ENCODE results near the gene CPOX.
"Not testable (repeated sequence)": the region's sequence is repeated elsewhere in the genome, so short reads cannot be mapped to it uniquely, and the experiment has no call there.

CPOX gene

GRCh38 chr3:98560911-98561310 is 32.5 kb downstream of the CPOX start:
- DNase-seq: no peak

DNA sequence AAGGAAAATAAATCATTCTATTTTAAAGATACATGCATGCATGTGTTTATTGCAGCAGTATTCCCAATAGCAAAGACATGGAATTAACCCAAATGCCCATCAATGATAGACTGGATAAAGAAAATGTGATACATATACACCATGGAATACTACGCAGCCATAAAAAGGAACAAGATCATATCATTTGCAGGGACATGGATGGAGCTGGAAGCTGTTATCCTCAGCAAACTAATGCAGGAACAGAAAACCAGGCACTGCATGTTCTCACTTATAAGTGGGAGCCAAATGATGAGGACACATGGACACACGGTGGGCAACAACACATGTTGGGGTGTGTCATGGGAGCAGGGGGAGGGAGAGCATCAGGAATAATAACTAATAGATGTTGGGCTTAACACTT is 33.6 kb downstream of the CPOX start:
- DNase-seq: not testable (repeated sequence)

DNA sequence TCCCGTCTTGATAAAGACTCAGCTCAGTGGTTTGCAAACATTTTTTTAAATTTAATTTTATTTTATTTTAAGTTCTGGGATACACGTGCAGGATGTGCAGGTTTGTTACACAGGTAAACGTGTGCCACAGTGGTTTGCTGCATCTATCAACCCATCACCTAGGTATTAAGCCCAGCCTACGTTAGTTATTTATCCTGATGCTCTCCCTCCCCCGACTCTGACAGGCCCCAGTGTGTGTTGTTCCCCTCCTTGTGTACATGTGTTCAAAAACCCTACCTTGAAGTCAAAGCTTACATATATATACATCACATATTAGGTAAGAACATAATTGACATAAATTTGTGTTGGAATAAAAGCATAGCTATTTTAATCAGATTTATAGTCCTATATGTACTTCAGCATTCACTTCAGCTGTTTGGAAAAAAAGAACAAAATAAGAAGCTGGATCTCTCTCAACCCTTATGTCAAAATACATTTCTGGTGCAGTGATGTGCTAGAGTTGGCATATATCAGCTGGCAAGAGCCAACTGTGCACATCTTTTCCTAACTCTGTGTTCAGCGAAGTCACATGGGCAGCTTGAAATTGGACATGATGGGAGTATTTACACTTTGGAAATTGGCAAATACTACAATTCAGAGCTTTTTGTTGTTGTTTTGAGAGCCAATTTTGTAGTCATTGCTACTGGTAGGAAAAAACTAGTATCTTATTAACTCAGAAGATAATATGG is 35.1 kb downstream of the CPOX start:
- no peak for DNase-seq

DNA sequence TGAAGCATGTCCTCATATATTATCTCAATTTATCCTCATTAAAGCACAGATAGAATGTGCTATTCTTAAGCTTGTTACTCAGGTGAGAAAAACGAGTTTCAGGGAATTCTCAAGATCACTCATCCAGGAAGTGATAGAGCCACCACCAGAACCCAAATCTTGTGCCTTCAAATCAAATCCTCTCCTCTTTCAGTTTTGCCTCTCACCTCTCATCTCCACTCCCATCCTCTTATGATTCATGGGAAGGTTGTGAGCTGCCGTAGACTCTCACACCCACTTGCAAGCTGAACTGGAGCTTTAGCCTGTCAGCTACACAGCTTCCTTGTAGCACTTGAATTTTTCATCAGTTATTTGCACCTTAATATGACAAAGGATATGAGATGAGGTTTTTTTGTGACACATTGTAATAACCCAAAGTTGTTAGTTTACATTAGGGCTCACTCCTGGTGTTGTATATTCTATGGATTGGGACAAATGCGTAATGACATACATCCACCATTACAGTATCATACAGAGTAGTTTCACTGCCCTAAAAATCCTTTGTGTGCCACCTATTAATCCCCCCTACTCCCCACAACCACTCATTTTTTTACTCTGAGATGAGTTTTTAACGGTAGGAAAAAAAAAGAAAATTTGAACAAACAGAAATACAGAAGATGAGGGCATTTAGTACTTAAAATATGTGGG is 35.9 kb downstream of the CPOX start:
- DNase-seq: peak; percentile 43 to 62

- peak; percentile 69 to 75 for DNase-seq
These were observed 37.0 kb downstream of the CPOX start for GRCh38 chr3:98556164-98557130.

- no peak for DNase-seq
These were observed 38.4 kb downstream of the CPOX start for GRCh38 chr3:98555025-98555379.

DNA sequence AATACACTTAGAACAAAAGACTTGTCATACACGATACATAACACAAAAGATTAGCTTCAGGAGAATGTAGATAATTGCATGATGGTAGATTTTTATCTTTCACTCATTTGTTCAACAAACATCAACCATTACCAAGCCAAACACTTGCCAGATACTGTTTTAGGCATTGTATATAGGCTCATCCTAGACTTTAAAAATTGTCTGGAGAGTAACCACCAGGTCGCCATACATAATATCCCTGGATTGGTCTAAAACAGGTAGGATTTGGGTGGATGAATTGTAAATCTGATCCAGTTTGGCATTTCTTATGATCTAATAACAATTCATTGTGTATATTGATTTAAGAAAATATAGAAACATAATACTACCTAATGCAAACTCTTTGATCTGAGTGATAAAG is 38.8 kb downstream of the CPOX start:
- no peak for DNase-seq

GRCh38 chr3:98553753-98554152 is 39.7 kb downstream of the CPOX start:
- DNase-seq: no peak

DNA sequence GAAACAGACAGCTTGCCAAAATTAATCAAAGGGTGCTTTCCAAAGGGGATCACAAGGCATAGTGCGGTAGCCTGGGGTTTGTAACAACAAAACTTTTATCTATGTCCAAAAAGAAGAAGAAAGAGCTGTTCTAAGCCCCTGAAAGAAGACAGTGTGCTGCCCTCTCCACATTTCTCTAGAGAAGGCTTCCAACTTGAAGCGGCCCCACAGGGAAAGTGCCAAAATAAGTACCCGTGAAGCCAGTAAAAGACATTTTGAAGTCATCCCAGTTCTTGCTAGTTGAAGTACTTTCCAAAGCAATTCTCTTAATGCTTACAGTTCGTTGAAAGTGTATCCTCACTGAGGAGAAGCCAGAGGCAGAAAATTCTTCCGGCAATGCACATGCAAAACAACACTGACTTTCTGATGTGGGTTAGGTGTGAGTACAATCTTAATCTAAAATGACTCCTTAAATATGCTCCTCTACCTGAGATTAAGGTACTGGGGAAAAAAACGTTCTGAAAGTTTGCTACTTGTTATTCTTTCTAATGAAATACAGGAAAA is 40.3 kb downstream of the CPOX start:
- no peak for DNase-seq

DNA sequence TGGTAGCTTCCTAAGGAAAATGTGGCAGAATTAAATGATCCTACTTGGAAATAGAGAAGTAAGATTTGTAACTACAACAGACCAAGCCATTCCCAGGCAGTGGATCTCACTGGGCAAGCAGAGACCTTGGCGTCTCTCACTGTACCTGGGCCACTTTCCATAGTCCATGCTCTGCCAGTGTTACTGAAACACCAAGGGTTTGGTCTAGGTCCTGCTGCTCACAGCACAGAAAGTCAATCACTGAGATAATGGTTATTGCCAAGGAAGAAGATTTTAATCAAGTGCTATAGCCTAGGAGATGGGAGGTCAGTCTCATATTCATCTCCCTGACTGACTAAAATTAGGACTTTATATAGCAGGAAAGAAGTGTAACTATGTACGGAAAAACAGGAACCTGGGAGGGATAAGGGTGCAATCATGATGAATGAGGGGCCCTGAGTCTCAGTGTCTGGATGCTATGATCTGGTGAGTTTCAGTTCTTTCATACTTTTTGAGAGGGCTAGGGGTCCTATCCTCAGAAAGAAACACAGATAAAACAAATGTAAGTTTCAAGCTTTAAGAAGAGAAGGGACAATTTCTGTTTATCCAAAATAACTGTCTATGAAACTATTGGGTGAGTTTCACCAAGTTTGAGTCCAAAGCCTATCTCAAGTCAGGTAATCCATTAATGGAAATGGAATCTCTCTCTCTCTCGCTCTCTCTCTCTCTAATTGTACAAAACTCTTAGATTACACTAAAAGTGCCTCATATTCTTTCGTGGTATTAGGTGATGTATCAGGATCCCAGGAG is 41.0 kb downstream of the CPOX start:
- DNase-seq: no peak

- DNase-seq: no peak
These were observed 41.7 kb downstream of the CPOX start for GRCh38 chr3:98551754-98552153.

- no peak for DNase-seq
These were observed 42.2 kb downstream of the CPOX start for GRCh38 chr3:98551236-98551635.

- DNase-seq: no peak
These were observed 42.6 kb downstream of the CPOX start for GRCh38 chr3:98550833-98551232.

GRCh38 chr3:98548544-98548943 is 44.9 kb downstream of the CPOX start:
- DNase-seq: no peak

DNA sequence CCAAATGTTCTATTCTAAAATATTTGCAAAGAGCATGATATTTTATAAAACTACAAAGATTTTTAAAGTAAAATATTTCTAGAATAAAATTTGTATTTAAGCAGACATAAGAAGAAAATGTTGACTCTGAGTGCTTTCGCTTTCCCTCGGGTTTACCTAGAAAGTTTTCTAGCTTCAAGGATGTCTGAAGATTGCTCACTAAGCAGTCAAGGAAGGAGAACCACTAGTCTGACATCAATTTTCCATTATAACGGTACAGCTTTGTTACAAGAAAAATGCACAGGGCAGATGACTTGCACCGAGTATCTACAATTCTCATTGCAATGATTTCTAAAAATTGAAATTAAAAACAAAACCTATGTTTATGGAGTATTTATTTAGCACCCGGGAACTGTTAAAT is 47.5 kb downstream of the CPOX start:
- DNase-seq: no peak

- no peak for DNase-seq
These were observed 50.8 kb downstream of the CPOX start for GRCh38 chr3:98542623-98543022.

DNA sequence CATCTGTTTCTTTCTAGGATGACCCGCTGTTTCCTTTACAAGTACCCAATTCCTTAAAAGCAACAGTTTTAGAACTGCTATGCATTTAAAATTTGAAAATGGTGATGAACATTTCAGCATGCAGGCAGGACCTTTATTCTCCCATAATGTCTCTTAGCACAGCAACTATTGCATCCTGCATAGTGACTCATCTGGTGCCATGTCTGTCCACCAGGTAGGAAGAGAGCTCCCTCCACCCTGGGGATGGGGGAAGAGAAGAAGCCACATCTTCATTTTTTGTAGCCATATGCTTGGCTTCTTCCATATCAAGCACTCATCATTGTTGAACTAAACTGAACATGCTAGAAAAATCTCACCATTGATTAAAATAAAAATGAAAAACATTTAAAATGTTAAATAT is 51.7 kb downstream of the CPOX start:
- no peak for DNase-seq

GRCh38 chr3:98540346-98540745 is 53.1 kb downstream of the CPOX start:
- no peak for DNase-seq

DNA sequence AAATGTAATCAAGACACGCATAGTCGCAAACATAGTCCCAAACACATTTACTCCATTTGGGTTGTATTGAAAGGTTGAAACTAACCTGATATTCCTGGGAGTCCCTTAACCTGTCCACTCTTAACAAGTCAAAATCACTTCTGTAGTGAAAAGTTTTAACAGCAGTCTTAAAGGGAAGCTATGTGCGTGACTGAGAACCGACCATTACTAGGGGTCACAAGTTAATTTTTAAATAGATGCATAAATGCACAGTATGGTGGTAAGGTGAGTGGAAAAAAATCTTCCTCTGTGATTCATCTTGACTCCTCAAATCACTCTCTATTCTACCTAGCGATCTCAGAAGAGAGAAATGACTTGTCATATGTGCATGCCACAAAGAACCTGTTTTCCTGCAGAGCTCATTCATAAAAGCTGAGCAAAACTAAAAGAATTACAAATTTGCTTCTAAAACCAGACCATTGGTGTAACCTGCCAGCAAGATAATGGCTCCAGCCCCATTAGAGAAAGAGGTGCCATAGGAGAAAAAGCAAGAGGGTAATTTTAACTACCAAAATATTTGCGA is 56.9 kb downstream of the CPOX start:
- no peak for DNase-seq

DNA sequence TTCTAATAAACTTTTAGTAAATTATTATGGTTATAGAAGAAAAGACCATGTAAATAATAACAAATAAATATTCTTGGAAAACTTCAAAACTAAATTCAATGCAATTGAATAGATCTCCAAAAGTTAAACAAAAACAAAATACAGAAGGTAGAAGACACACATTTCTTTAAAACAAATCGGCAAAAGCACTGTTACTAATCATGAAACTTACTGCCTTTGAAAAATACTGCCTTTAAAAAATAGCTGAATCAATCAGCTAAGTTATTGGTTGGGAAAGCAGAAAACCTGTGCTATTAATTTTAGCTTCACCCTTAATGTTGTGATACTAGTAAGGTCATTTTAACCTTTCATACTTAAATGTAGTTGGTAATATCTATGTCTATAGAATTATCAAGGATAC is 58.7 kb downstream of the CPOX start:
- DNase-seq: no peak

DNA sequence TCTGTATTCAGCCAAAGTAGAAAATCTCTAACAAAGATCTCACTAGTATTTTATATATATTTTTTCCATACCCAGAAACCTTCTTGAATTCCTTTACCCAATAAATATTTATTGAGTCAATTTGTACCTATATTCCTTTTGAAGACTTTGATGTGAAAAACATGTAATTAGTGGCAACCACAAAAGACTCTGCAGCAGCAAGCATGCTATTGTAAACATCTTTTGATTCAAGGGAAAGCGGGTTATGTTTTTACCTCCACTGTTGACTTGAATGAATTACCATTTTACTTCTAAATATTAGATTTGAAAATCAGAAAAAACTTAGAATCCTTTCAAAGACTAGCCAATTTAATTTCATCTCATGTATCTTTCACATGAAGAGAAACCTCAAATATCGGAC is 59.2 kb downstream of the CPOX start:
- DNase-seq: no peak

All from stimulated activated CD4-positive, alpha-beta T cell treated with anti-CD3 and anti-CD28 coated beads, Interleukin-2, amount 100 ng/mL, for 24 hours (primary cell).